K562 (cell line): Measurements from ENCODE around the gene SPRYD3. TPM values are rescaled to one million over a fixed set of nuclear protein-coding genes. Genes with fewer than 3 reads are reported as not detected.

Experiments
- ASH1L ChIP-seq: fragments of 450-650 bp; IDR thresholded peaks from 2 replicates; pipeline ENCODE4 v1.6.1; 2018; ENCODE audit warnings: borderline replicate concordance, mild to moderate bottlenecking, low read depth; ENCODE audit not compliant: partially characterized antibody
- GTF2A2 ChIP-seq: IDR thresholded peaks from 2 replicates; pipeline ENCODE4 v1.6.1; 2016; ENCODE audit warnings: mild to moderate bottlenecking, missing genetic modification characterization, missing compliant biosample characterization
- HIVEP1 ChIP-seq: fragments of 250-450 bp; sonication (Bioruptor Pico); IDR thresholded peaks from 2 replicates; pipeline ENCODE4 v1.4.0; 2020; ENCODE audit warnings: mild to moderate bottlenecking
- HMGN3 ChIP-seq: IDR thresholded peaks from 2 replicates; pipeline ENCODE4 v1.6.1; 2011; ENCODE audit warnings: borderline replicate concordance, low read depth, mild to moderate bottlenecking, mixed read lengths, low read length; ENCODE audit not compliant: insufficient read length; ENCODE audit errors: extremely low read depth
- PTTG1 ChIP-seq: fragments of 450-650 bp; IDR thresholded peaks from 2 replicates; pipeline ENCODE4 v1.6.1; 2016; ENCODE audit warnings: low read depth, mild to moderate bottlenecking, missing genetic modification characterization, missing compliant biosample characterization
- ZSCAN29 ChIP-seq: fragments of 450-650 bp; IDR thresholded peaks from 2 replicates; pipeline ENCODE4 v1.6.1; 2017
- polyA plus RNA-seq, 8 experiments: library from polyadenylated mRNA; depleted of rRNA in 4 of 8; stranded (reverse) in 5 of 8; unstranded in 3 of 8; fragments of >200 nt; fragmentation: Nextera tagmentation in 2 of 8; fragmentation: Illumina TruSeq in 1 of 8; extraction: Ambion mirVana in 2 of 8; extraction: Trizol in 1 of 8; gene quantifications; 2 replicates each; pipeline versions ENCODE4 v1.2.1 to v1.2.3, GENCODE V29; 2011 to 2014; ENCODE audit warnings: inconsistent platforms in 1 of 8, missing spikeins in 1 of 8
- total RNA-seq, 7 experiments: library from RNA; depleted of rRNA in 6 of 7; stranded (reverse); fragments of >200 nt in 6 of 7; fragmentation: Illumina TruSeq in 2 of 7; extraction: Trizol in 2 of 7; gene quantifications; 2 replicates each; pipeline versions ENCODE4 v1.2.1 to v1.2.3, GENCODE V29; 2011 to 2021; ENCODE audit warnings: low replicate concordance in 1 of 7
- TF ChIP-seq, protein P1 (sequence below): sonication (generic); formaldehyde crosslinking; IDR thresholded peaks from 2 replicates; pipeline ENCODE4 v1.8.1; 2023; ENCODE audit warnings: mild to moderate bottlenecking, missing genetic modification reagents, moderate library complexity
- TF ChIP-seq, protein P2 (sequence below), 2 experiments: IDR thresholded peaks in 1 of 2; conservative IDR thresholded peaks in 1 of 2; 2 replicates each; pipeline ENCODE4 v1.6.1; 2016; ENCODE audit warnings: low read depth in 2 of 2, mild to moderate bottlenecking in 1 of 2, missing compliant biosample characterization in 1 of 2, missing genetic modification characterization in 1 of 2, moderate library complexity in 1 of 2
- TF ChIP-seq, protein P3 (sequence below): IDR thresholded peaks from 2 replicates; pipeline ENCODE4 v1.6.1; 2011; ENCODE audit warnings: borderline replicate concordance, low read depth, mild to moderate bottlenecking, moderate library complexity, low read length; ENCODE audit not compliant: insufficient read depth, poor library complexity, severe bottlenecking
- TF ChIP-seq, protein P4 (sequence below): sonication (generic); formaldehyde crosslinking; IDR thresholded peaks from 2 replicates; pipeline ENCODE4 v1.8.0; 2022; ENCODE audit warnings: missing genetic modification reagents, mild to moderate bottlenecking, moderate library complexity, borderline replicate concordance
- TF ChIP-seq, protein P5 (sequence below): fragments of 250-450 bp; sonication (Bioruptor Pico); IDR thresholded peaks from 2 replicates; pipeline ENCODE4 v1.4.0; 2020

SPRYD3 gene
- total and polyA plus RNA-seq, 9 of the 15 experiments (the other 6 are each of a cell fraction or from before 2014, with no cell fraction given) = 1.5 to 13.6 (median 7.6) TPM

DNA sequence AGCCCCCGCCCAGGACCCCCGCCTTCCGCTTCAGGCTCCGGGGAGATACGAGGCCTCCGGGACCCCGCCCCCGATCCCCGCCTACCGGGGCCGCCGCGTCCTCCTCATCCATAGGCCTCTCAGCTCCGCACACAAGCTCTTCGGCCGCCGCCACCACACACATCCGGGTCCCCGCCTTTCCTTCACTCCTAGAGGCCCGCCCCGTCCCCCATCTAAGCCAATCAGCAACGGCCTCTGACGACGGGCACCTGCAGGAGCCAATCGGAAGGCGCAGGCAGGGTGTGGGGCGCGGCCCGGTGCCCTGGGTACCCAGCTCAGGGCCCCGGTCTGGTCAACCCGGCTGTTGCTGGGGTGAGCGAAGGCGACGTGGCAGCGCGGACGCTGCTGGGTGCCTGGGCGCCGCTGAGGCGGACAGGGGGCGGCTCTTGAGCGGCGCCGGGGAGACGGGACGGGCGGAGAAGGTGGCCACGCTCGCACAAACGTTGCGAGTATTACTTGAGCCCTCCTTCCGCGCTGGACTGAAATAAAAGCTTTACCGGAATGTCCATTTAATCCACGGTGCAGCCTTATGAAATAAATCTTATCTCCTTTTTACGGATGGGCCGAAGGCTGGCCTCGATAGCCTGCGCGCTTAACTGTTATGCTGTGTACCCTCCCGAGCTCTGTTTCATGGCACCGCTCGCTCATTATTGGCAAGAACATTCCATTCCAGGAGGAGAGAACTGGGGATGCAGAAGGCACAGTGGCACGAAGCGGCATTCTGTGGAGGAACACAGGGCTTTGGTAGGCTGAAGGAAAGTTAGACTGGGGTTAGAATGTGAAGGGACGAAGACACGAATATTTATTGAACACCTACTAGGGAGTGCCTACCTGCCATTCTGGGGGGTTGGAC lies at the start of gene SPRYD3 (continued):
- TF ChIP-seq ASH1L = peak; percentile 98
- TF ChIP-seq HIVEP1 (CRISPR knock-in tag) = peak; percentile 45; the same call in 1 of the 2 replicates
- TF ChIP-seq, protein P1, sequence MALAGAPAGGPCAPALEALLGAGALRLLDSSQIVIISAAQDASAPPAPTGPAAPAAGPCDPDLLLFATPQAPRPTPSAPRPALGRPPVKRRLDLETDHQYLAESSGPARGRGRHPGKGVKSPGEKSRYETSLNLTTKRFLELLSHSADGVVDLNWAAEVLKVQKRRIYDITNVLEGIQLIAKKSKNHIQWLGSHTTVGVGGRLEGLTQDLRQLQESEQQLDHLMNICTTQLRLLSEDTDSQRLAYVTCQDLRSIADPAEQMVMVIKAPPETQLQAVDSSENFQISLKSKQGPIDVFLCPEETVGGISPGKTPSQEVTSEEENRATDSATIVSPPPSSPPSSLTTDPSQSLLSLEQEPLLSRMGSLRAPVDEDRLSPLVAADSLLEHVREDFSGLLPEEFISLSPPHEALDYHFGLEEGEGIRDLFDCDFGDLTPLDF (CRISPR knock-in tag) = no peak
- TF ChIP-seq HMGN3 = peak; percentile 77
- TF ChIP-seq, protein P2, sequence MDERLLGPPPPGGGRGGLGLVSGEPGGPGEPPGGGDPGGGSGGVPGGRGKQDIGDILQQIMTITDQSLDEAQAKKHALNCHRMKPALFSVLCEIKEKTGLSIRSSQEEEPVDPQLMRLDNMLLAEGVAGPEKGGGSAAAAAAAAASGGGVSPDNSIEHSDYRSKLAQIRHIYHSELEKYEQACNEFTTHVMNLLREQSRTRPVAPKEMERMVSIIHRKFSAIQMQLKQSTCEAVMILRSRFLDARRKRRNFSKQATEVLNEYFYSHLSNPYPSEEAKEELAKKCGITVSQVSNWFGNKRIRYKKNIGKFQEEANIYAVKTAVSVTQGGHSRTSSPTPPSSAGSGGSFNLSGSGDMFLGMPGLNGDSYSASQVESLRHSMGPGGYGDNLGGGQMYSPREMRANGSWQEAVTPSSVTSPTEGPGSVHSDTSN (CRISPR knock-in tag; IDR thresholded peaks at IDR 0.05; ENCODE audit: low read depth) = peak; percentile 95
- TF ChIP-seq, protein P2 (tag; conservative IDR thresholded peaks at IDR 0.05; ENCODE audit: low read depth) = peak; percentile 98
- TF ChIP-seq, protein P3, sequence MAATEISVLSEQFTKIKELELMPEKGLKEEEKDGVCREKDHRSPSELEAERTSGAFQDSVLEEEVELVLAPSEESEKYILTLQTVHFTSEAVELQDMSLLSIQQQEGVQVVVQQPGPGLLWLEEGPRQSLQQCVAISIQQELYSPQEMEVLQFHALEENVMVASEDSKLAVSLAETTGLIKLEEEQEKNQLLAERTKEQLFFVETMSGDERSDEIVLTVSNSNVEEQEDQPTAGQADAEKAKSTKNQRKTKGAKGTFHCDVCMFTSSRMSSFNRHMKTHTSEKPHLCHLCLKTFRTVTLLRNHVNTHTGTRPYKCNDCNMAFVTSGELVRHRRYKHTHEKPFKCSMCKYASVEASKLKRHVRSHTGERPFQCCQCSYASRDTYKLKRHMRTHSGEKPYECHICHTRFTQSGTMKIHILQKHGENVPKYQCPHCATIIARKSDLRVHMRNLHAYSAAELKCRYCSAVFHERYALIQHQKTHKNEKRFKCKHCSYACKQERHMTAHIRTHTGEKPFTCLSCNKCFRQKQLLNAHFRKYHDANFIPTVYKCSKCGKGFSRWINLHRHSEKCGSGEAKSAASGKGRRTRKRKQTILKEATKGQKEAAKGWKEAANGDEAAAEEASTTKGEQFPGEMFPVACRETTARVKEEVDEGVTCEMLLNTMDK = no peak
- TF ChIP-seq ZSCAN29 = no peak
- TF ChIP-seq PTTG1 (tag) = no peak
- TF ChIP-seq, protein P4, sequence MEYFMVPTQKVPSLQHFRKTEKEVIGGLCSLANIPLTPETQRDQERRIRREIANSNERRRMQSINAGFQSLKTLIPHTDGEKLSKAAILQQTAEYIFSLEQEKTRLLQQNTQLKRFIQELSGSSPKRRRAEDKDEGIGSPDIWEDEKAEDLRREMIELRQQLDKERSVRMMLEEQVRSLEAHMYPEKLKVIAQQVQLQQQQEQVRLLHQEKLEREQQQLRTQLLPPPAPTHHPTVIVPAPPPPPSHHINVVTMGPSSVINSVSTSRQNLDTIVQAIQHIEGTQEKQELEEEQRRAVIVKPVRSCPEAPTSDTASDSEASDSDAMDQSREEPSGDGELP (CRISPR knock-in tag) = peak; percentile 71; the same call in 1 of the 2 replicates
- TF ChIP-seq, protein P5, sequence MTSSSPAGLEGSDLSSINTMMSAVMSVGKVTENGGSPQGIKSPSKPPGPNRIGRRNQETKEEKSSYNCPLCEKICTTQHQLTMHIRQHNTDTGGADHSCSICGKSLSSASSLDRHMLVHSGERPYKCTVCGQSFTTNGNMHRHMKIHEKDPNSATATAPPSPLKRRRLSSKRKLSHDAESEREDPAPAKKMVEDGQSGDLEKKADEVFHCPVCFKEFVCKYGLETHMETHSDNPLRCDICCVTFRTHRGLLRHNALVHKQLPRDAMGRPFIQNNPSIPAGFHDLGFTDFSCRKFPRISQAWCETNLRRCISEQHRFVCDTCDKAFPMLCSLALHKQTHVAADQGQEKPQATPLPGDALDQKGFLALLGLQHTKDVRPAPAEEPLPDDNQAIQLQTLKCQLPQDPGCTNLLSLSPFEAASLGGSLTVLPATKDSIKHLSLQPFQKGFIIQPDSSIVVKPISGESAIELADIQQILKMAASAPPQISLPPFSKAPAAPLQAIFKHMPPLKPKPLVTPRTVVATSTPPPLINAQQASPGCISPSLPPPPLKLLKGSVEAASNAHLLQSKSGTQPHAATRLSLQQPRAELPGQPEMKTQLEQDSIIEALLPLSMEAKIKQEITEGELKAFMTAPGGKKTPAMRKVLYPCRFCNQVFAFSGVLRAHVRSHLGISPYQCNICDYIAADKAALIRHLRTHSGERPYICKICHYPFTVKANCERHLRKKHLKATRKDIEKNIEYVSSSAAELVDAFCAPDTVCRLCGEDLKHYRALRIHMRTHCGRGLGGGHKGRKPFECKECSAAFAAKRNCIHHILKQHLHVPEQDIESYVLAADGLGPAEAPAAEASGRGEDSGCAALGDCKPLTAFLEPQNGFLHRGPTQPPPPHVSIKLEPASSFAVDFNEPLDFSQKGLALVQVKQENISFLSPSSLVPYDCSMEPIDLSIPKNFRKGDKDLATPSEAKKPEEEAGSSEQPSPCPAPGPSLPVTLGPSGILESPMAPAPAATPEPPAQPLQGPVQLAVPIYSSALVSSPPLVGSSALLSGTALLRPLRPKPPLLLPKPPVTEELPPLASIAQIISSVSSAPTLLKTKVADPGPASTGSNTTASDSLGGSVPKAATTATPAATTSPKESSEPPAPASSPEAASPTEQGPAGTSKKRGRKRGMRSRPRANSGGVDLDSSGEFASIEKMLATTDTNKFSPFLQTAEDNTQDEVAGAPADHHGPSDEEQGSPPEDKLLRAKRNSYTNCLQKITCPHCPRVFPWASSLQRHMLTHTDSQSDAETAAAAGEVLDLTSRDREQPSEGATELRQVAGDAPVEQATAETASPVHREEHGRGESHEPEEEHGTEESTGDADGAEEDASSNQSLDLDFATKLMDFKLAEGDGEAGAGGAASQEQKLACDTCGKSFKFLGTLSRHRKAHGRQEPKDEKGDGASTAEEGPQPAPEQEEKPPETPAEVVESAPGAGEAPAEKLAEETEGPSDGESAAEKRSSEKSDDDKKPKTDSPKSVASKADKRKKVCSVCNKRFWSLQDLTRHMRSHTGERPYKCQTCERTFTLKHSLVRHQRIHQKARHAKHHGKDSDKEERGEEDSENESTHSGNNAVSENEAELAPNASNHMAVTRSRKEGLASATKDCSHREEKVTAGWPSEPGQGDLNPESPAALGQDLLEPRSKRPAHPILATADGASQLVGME (CRISPR knock-in tag) = peak; percentile 91
- 0 out of 2 replicates have a peak, but pooled peaks have one; percentile 22 for TF ChIP-seq GTF2A2 (tag)
